ENCODE data around the gene USP9X. TPM values are rescaled to one million over a fixed set of nuclear protein-coding genes. Genes with fewer than 3 reads are reported as not detected.
"Not testable (repeated sequence)": the region's sequence is repeated elsewhere in the genome, so short reads cannot be mapped to it uniquely, and the experiment has no call there.

The USP9X gene
- polyA plus RNA-seq, 4 donors, result 15.1 to 45.5 (median 16.2) TPM

DNA sequence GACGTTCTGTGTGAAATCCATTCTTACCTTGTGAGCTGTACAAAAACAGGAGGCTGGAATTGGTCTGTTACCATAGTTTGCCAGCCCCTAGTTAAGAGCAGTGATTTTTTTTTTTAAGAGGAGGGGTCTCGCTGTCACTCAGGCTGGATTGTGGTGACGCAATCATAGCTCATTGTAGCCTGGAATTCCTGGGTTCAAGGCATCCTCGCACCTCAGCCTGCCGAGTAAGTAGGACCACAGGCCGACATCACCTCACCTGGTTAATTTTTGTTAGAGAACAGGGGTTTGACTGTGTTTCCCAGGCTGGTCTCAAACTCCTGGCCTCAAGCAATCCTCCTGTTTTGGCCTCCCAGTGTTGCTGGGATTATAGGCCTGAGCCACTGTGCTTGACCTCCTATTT lies 7.5 kb downstream of the USP9X start:
- no peak overlapping the region for H3K27ac ChIP-seq (ENCODE audit: low read depth in 1 of 3, low read length in 2 of 3)
- H3K4me3 ChIP-seq (ENCODE audit: low read depth in 1 of 3, low read length in 3 of 3), result no peak overlapping the region
- DNase-seq (no peak), FAIRE-seq (no peak)
- peaks cover 0 to 6% (median 2%) of the 10 kb centered on the region in 3 donors for H3K36me3 ChIP-seq (ENCODE audit: control insufficient read depth in 3 of 3, insufficient read depth in 2 of 3, low read depth in 1 of 3, low read length in 3 of 3)
- no peaks in the 10 kb centered on the region for H3K9me3 ChIP-seq (ENCODE audit: control insufficient read depth in 2 of 2, insufficient read depth in 1 of 2, low read depth in 1 of 2, low read length in 1 of 2)
- peaks cover 2 to 13% (median 12%) of the 10 kb centered on the region in 3 donors for H3K4me1 ChIP-seq (ENCODE audit: control insufficient read depth in 3 of 3, insufficient read depth in 2 of 3, low read depth in 1 of 3, low read length in 2 of 3)
- no peaks in the 10 kb centered on the region for H3K27me3 ChIP-seq (ENCODE audit: control insufficient read depth in 3 of 3, insufficient read depth in 3 of 3, low read length in 3 of 3)
- 70 to 76% (median 71%) methylated on average over 6 of the region's 6 CpGs for WGBS, 3 donors

DNA sequence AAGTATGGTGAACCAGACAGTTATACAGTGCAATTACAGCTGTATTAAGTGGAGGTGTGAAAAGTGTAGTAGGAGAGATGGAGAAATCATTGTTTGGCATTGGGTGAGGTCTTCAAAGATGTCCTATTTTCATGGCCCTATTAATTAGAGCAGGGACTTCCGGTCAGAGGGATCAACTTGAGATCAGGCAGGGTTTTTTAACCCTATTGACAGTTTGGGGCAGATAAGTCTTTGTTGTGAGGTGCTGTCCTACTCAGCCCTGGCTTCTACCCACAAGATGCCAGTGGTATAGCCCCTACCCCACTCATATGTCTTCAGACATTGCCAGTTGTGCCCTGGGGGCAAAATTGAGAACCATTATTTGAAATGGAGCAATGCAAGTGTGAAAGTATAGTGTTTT lies 9.9 kb downstream of the USP9X start:
- Histone ChIP-seq H3K4me3 (ENCODE audit: low read depth in 1 of 3, low read length in 3 of 3) (no peak overlapping the region), H3K27me3 (ENCODE audit: control insufficient read depth in 3 of 3, insufficient read depth in 3 of 3, low read length in 3 of 3) (no peaks in the 10 kb centered on the region), H3K36me3 (ENCODE audit: control insufficient read depth in 3 of 3, insufficient read depth in 2 of 3, low read depth in 1 of 3, low read length in 3 of 3) (peaks cover 0 to 6% (median 2%) of the 10 kb centered on the region in 3 donors), H3K9me3 (ENCODE audit: control insufficient read depth in 2 of 2, insufficient read depth in 1 of 2, low read depth in 1 of 2, low read length in 1 of 2) (no peaks in the 10 kb centered on the region), H3K27ac (ENCODE audit: low read depth in 1 of 3, low read length in 2 of 3) (no peak overlapping the region), H3K4me1 (ENCODE audit: control insufficient read depth in 3 of 3, insufficient read depth in 2 of 3, low read depth in 1 of 3, low read length in 2 of 3) (peaks cover 2 to 13% (median 9%) of the 10 kb centered on the region in 3 donors)
- FAIRE-seq (no peak), DNase-seq (no peak)
- WGBS, 3 donors, result 39 to 68% (median 50%) methylated on average over 1 of the region's 1 CpG

GRCh38 chrX:41095908-41096307 lies 10.7 kb downstream of the USP9X start:
- FAIRE-seq, result no peak
- Histone ChIP-seq H3K4me1 (ENCODE audit: control insufficient read depth in 3 of 3, insufficient read depth in 2 of 3, low read depth in 1 of 3, low read length in 2 of 3) (peaks cover 2 to 7% (median 7%) of the 10 kb centered on the region in 3 donors), H3K4me3 (ENCODE audit: low read depth in 1 of 3, low read length in 3 of 3) (no peak overlapping the region), H3K27ac (ENCODE audit: low read depth in 1 of 3, low read length in 2 of 3) (no peak overlapping the region), H3K27me3 (ENCODE audit: control insufficient read depth in 3 of 3, insufficient read depth in 3 of 3, low read length in 3 of 3) (no peaks in the 10 kb centered on the region), H3K9me3 (ENCODE audit: control insufficient read depth in 2 of 2, insufficient read depth in 1 of 2, low read depth in 1 of 2, low read length in 1 of 2) (no peaks in the 10 kb centered on the region), H3K36me3 (ENCODE audit: control insufficient read depth in 3 of 3, insufficient read depth in 2 of 3, low read depth in 1 of 3, low read length in 3 of 3) (peaks cover 0 to 6% (median 2%) of the 10 kb centered on the region in 3 donors)
- WGBS, 3 donors, result 63 to 82% (median 82%) methylated on average over 2 of the region's 2 CpGs
- DNase-seq, result no peak

DNA sequence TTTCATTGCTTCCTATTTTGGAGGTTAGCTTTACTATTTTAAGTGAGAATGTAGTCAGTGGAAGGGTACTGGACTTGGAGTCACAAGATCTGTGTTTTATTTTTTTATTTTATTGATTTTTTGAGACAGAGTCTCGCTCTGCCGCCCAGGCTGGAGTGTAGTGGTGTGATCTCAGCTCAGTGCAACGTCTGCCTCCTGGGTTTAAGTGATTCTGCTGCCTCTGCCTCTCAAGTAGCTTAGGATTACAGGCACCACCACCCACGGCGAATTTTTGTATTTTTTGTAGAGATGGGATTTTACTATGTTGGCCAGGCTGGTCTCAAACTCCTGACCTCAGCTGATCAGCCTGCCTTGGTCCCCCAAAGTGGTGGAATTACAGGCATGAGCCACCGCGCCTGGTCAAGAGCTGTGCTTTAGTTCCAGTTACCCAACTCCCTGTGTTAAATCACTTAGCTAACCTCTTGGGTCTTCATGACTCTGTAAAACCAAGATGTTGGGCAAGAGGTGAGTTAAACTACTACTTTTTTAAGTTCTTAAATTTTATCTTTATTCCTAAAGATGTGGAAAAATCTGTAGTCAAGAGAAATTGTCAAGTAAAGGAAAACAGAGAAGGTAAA lies 11.2 kb downstream of the USP9X start:
- no peak overlapping the region for H3K27ac ChIP-seq (ENCODE audit: low read depth in 1 of 3, low read length in 2 of 3)
- WGBS, 3 donors, result 35 to 51% (median 45%) methylated on average over 7 of the region's 7 CpGs
- H3K9me3 ChIP-seq (ENCODE audit: control insufficient read depth in 2 of 2, insufficient read depth in 1 of 2, low read depth in 1 of 2, low read length in 1 of 2), result no peaks in the 10 kb centered on the region
- H3K4me3 ChIP-seq (ENCODE audit: low read depth in 1 of 3, low read length in 3 of 3), result no peak overlapping the region
- DNase-seq (no peak), FAIRE-seq (no peak)
- peaks cover 0 to 6% (median 2%) of the 10 kb centered on the region in 3 donors for H3K36me3 ChIP-seq (ENCODE audit: control insufficient read depth in 3 of 3, insufficient read depth in 2 of 3, low read depth in 1 of 3, low read length in 3 of 3)
- no peaks in the 10 kb centered on the region for H3K27me3 ChIP-seq (ENCODE audit: control insufficient read depth in 3 of 3, insufficient read depth in 3 of 3, low read length in 3 of 3)
- H3K4me1 ChIP-seq (ENCODE audit: control insufficient read depth in 3 of 3, insufficient read depth in 2 of 3, low read depth in 1 of 3, low read length in 2 of 3), result peaks cover 2 to 7% (median 4%) of the 10 kb centered on the region in 3 donors

GRCh38 chrX:41097326-41097725 lies 12.1 kb downstream of the USP9X start:
- Histone ChIP-seq H3K9me3 (ENCODE audit: control insufficient read depth in 2 of 2, insufficient read depth in 1 of 2, low read depth in 1 of 2, low read length in 1 of 2) (peaks cover 0 to 2% of the 10 kb centered on the region in 2 donors), H3K27me3 (ENCODE audit: control insufficient read depth in 3 of 3, insufficient read depth in 3 of 3, low read length in 3 of 3) (no peaks in the 10 kb centered on the region), H3K27ac (ENCODE audit: low read depth in 1 of 3, low read length in 2 of 3) (no peak overlapping the region), H3K36me3 (ENCODE audit: control insufficient read depth in 3 of 3, insufficient read depth in 2 of 3, low read depth in 1 of 3, low read length in 3 of 3) (peaks cover 0 to 6% (median 2%) of the 10 kb centered on the region in 3 donors), H3K4me3 (ENCODE audit: low read depth in 1 of 3, low read length in 3 of 3) (no peak overlapping the region), H3K4me1 (ENCODE audit: control insufficient read depth in 3 of 3, insufficient read depth in 2 of 3, low read depth in 1 of 3, low read length in 2 of 3) (peaks cover 2 to 7% (median 4%) of the 10 kb centered on the region in 3 donors)
- no peak for FAIRE-seq
- no peak for DNase-seq

DNA sequence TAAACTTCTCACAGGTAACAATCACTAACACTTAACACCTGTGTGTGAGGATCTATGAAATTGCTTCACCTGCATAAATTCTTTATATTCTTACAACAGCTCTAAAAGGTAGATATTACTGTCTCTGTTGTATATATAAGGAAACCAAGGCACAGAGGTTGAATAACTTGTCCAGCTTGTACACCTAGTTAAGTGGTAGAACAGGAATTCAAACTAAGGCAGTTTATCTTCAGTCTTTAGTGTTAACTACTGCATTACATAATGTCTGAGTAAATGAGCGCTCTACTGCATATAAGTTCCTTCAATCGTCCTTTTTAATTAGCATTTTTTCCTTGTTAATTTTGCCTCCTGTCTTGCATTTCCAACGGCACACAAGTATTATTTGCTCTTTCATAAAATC lies 15.0 kb downstream of the USP9X start:
- Histone ChIP-seq H3K9me3 (ENCODE audit: control insufficient read depth in 2 of 2, insufficient read depth in 1 of 2, low read depth in 1 of 2, low read length in 1 of 2) (peaks cover 0 to 2% of the 10 kb centered on the region in 2 donors), H3K4me1 (ENCODE audit: control insufficient read depth in 3 of 3, insufficient read depth in 2 of 3, low read depth in 1 of 3, low read length in 2 of 3) (peaks cover 2 to 6% (median 4%) of the 10 kb centered on the region in 3 donors), H3K36me3 (ENCODE audit: control insufficient read depth in 3 of 3, insufficient read depth in 2 of 3, low read depth in 1 of 3, low read length in 3 of 3) (peaks cover 0 to 6% (median 0%) of the 10 kb centered on the region in 3 donors), H3K27ac (ENCODE audit: low read depth in 1 of 3, low read length in 2 of 3) (no peak overlapping the region), H3K27me3 (ENCODE audit: control insufficient read depth in 3 of 3, insufficient read depth in 3 of 3, low read length in 3 of 3) (no peaks in the 10 kb centered on the region), H3K4me3 (ENCODE audit: low read depth in 1 of 3, low read length in 3 of 3) (no peak overlapping the region)
- no peak for FAIRE-seq
- DNase-seq, result no peak
- WGBS, 3 donors, result 44 to 82% (median 64%) methylated on average over 3 of the region's 3 CpGs

- H3K27me3 ChIP-seq (ENCODE audit: control insufficient read depth in 3 of 3, insufficient read depth in 3 of 3, low read length in 3 of 3), result no peaks in the 10 kb centered on the region
- H3K4me3 ChIP-seq (ENCODE audit: low read depth in 1 of 3, low read length in 3 of 3), result no peak overlapping the region
- H3K27ac ChIP-seq (ENCODE audit: low read depth in 1 of 3, low read length in 2 of 3), result no peak overlapping the region
- peaks cover 0 to 6% (median 0%) of the 10 kb centered on the region in 3 donors for H3K36me3 ChIP-seq (ENCODE audit: control insufficient read depth in 3 of 3, insufficient read depth in 2 of 3, low read depth in 1 of 3, low read length in 3 of 3)
- FAIRE-seq, result no peak
- H3K9me3 ChIP-seq (ENCODE audit: control insufficient read depth in 2 of 2, insufficient read depth in 1 of 2, low read depth in 1 of 2, low read length in 1 of 2), result peaks cover 0 to 2% of the 10 kb centered on the region in 2 donors
- WGBS, 3 donors, result 91 to 96% (median 94%) methylated on average over 4 of the region's 4 CpGs
- no peak for DNase-seq
- peaks cover 1 to 3% (median 2%) of the 10 kb centered on the region in 3 donors for H3K4me1 ChIP-seq (ENCODE audit: control insufficient read depth in 3 of 3, insufficient read depth in 2 of 3, low read depth in 1 of 3, low read length in 2 of 3)
Observed at GRCh38 chrX:41100819-41101218, 15.6 kb downstream of the USP9X start.

DNA sequence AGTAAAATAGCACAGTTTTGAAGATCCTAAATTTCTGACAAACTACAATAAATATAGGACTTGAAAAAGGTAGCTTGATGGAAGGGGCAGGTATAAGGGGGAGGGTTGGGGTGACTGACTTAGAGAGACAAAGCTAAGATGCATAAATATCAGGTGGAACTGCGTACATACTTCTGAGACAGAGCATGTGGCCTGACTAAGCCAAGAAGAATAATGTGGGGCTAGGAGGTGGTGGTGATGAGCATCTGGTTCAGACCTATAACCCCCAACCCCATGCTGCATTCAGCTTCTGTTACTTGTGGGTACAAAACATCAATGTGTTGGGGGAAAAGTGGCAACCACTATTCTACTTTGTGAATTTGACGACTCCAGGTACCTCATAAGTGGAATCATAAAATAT lies 19.8 kb downstream of the USP9X start:
- Histone ChIP-seq H3K4me3 (ENCODE audit: low read depth in 1 of 3, low read length in 3 of 3) (no peak overlapping the region), H3K27me3 (ENCODE audit: control insufficient read depth in 3 of 3, insufficient read depth in 3 of 3, low read length in 3 of 3) (no peaks in the 10 kb centered on the region), H3K27ac (ENCODE audit: low read depth in 1 of 3, low read length in 2 of 3) (no peak overlapping the region), H3K36me3 (ENCODE audit: control insufficient read depth in 3 of 3, insufficient read depth in 2 of 3, low read depth in 1 of 3, low read length in 3 of 3) (peaks cover 0 to 5% (median 0%) of the 10 kb centered on the region in 3 donors), H3K4me1 (ENCODE audit: control insufficient read depth in 3 of 3, insufficient read depth in 2 of 3, low read depth in 1 of 3, low read length in 2 of 3) (peaks cover 2 to 8% (median 3%) of the 10 kb centered on the region in 3 donors), H3K9me3 (ENCODE audit: control insufficient read depth in 2 of 2, insufficient read depth in 1 of 2, low read depth in 1 of 2, low read length in 1 of 2) (peaks cover 0 to 7% of the 10 kb centered on the region in 2 donors)
- no peak for DNase-seq
- 78 to 85% (median 79%) methylated on average over 2 of the region's 2 CpGs for WGBS, 3 donors
- no peak for FAIRE-seq

GRCh38 chrX:41106257-41106656 lies 21.0 kb downstream of the USP9X start:
- not testable (repeated sequence) for H3K36me3 ChIP-seq (ENCODE audit: control insufficient read depth in 3 of 3, insufficient read depth in 2 of 3, low read depth in 1 of 3, low read length in 3 of 3); H3K9me3 ChIP-seq (ENCODE audit: control insufficient read depth in 2 of 2, insufficient read depth in 1 of 2, low read depth in 1 of 2, low read length in 1 of 2); H3K4me3 ChIP-seq (ENCODE audit: low read depth in 1 of 3, low read length in 3 of 3); DNase-seq; H3K27me3 ChIP-seq (ENCODE audit: control insufficient read depth in 3 of 3, insufficient read depth in 3 of 3, low read length in 3 of 3); H3K27ac ChIP-seq (ENCODE audit: low read depth in 1 of 3, low read length in 2 of 3); FAIRE-seq; H3K4me1 ChIP-seq (ENCODE audit: control insufficient read depth in 3 of 3, insufficient read depth in 2 of 3, low read depth in 1 of 3, low read length in 2 of 3)
- WGBS, 3 donors, result 87 to 95% (median 87%) methylated on average over 1 to 3 of the region's 3 CpGs
